AG20443 (cell line): ENCODE results near the gene PCGF2.

Experiments
- DNase-seq: peaks from one replicate; pipeline ENCODE4 v3.0.0; 2012; ENCODE audit warnings: low spot score, mixed read lengths

Gene PCGF2

GRCh38 chr17:38703742-38704605 lies 44.2 kb downstream of the PCGF2 start:
- peak; percentile 44 for DNase-seq

GRCh38 chr17:38702916-38703741 lies 45.0 kb downstream of the PCGF2 start:
- DNase-seq, result no peak

GRCh38 chr17:38702166-38702915 lies 45.8 kb downstream of the PCGF2 start:
- DNase-seq, result peak; percentile 92

GRCh38 chr17:38701504-38702165 lies 46.5 kb downstream of the PCGF2 start:
- DNase-seq, result peak; percentile 43

- no peak for DNase-seq
Observed at GRCh38 chr17:38698760-38699159, 49.4 kb downstream of the PCGF2 start.

- no peak for DNase-seq
Observed at GRCh38 chr17:38697061-38697820, 50.9 kb downstream of the PCGF2 start.

GRCh38 chr17:38693700-38694329 lies 54.3 kb downstream of the PCGF2 start:
- DNase-seq, result peak; percentile 75

GRCh38 chr17:38691154-38691553 lies 57.0 kb downstream of the PCGF2 start:
- DNase-seq, result no peak

GRCh38 chr17:38690386-38690785 lies 57.8 kb downstream of the PCGF2 start:
- no peak for DNase-seq

GRCh38 chr17:38687286-38687685 lies 60.9 kb downstream of the PCGF2 start:
- DNase-seq, result peak; percentile 63

GRCh38 chr17:38685491-38685890 lies 62.6 kb downstream of the PCGF2 start:
- DNase-seq, result no peak
